ENCODE measurements around the gene AJUBA. TPM values are rescaled to one million over a fixed set of nuclear protein-coding genes. Genes with fewer than 3 reads are reported as not detected.
"Not testable (repeated sequence)": the region's sequence is repeated elsewhere in the genome, so short reads cannot be mapped to it uniquely, and the experiment has no call there.

Gene AJUBA
- total and polyA plus RNA-seq, 2 donors: 14.4 to 22.4 TPM

DNA sequence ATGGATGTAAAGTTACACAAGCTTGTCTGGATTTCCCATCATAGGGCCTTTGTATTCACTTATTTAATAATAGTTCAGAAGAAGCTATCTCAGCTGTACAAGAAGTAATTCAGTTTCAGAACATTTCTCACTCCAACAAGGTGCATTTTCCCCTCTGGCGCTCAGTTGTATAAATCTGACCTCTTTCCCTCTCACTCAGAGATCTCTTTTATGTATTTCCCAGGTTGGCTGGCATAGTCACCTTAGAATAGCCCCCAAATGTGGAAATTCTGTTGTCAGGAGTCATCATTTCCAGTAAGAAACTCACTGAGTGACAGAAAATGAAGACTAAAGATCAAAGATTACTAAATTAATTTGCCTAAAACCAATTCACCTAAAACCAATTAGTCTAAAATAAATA is 11.2 kb downstream of the AJUBA start:
- H3K9me3 ChIP-seq (ENCODE audit: control insufficient read depth in 2 of 2, insufficient read depth in 1 of 2, low read length in 1 of 2): no peaks in the 10 kb centered on the region
- no peak overlapping the region for H3K4me3 ChIP-seq (ENCODE audit: low read length in 2 of 2)
- no peak overlapping the region for H3K27ac ChIP-seq (ENCODE audit: low read depth in 1 of 2, low read length in 1 of 2)
- DNase-seq (ENCODE audit: low read depth in 6 of 9, low spot score in 9 of 9): no peak
- H3K27me3 ChIP-seq (ENCODE audit: control insufficient read depth in 2 of 2, insufficient read depth in 1 of 2, low read length in 1 of 2): no peaks in the 10 kb centered on the region
- H3K4me1 ChIP-seq (ENCODE audit: control insufficient read depth in 2 of 2, insufficient read depth in 2 of 2, low read length in 2 of 2): no peaks in the 10 kb centered on the region
- peaks cover 3 to 13% of the 10 kb centered on the region in 2 donors for H3K36me3 ChIP-seq (ENCODE audit: control insufficient read depth in 2 of 2, insufficient read depth in 2 of 2, low read length in 1 of 2)
- 98% methylated on average over 1 of the region's 1 CpG for WGBS

- H3K4me3 ChIP-seq (ENCODE audit: low read length in 2 of 2): no peak overlapping the region
- no peak overlapping the region for H3K27ac ChIP-seq (ENCODE audit: low read depth in 1 of 2, low read length in 1 of 2)
- no peaks in the 10 kb centered on the region for H3K9me3 ChIP-seq (ENCODE audit: control insufficient read depth in 2 of 2, insufficient read depth in 1 of 2, low read length in 1 of 2)
- H3K36me3 ChIP-seq (ENCODE audit: control insufficient read depth in 2 of 2, insufficient read depth in 2 of 2, low read length in 1 of 2): peaks cover 0 to 3% of the 10 kb centered on the region in 2 donors
- DNase-seq (ENCODE audit: low read depth in 6 of 9, low spot score in 9 of 9): no peak
- no peaks in the 10 kb centered on the region for H3K27me3 ChIP-seq (ENCODE audit: control insufficient read depth in 2 of 2, insufficient read depth in 1 of 2, low read length in 1 of 2)
- WGBS: 88% methylated on average over 4 of the region's 4 CpGs
- no peaks in the 10 kb centered on the region for H3K4me1 ChIP-seq (ENCODE audit: control insufficient read depth in 2 of 2, insufficient read depth in 2 of 2, low read length in 2 of 2)
Observed at GRCh38 chr14:22966783-22967269, 15.5 kb downstream of the AJUBA start.

DNA sequence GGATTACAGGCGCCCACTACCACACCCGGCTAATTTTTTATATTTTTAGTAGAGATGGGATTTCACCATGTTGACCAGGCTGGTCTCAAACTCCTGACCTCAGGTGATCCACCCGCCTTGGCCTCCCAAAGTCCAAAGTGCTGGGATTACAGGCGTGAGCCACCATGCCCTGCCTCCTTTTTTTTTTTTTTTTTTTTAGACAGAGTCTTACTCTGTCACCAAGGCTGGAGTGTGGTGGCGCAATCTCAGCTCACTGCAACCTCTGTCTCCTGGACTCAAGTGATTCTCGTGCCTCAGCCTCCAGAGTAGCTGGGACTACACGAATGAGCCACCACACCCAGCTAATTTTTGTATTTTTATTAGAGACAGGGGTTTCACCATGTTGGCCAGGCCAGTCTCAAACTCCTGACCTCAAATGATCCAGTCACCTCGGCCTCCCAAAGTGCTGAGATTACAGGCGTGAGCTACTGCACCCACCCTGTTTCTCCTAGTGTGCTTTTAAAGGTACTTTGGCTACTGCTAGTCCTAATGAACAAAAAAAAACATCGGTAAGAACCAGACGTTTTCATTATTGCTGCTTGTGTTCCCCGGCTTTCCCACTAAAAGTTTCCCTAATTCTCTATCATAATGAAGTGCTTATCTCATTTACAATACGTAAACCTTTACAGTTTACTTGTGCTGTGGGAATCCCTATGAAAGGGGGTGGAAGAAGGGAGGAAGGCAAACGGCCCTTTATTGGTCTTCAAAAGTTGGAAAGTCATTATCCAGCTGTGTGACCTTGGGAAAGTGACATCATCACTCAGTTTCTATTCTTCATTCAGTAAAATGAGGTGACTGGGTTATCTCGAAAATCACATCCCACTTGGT is 16.2 kb downstream of the AJUBA start:
- 92% methylated on average over 15 of the region's 15 CpGs for WGBS
- not testable (repeated sequence) for H3K36me3 ChIP-seq (ENCODE audit: control insufficient read depth in 2 of 2, insufficient read depth in 2 of 2, low read length in 1 of 2)

DNA sequence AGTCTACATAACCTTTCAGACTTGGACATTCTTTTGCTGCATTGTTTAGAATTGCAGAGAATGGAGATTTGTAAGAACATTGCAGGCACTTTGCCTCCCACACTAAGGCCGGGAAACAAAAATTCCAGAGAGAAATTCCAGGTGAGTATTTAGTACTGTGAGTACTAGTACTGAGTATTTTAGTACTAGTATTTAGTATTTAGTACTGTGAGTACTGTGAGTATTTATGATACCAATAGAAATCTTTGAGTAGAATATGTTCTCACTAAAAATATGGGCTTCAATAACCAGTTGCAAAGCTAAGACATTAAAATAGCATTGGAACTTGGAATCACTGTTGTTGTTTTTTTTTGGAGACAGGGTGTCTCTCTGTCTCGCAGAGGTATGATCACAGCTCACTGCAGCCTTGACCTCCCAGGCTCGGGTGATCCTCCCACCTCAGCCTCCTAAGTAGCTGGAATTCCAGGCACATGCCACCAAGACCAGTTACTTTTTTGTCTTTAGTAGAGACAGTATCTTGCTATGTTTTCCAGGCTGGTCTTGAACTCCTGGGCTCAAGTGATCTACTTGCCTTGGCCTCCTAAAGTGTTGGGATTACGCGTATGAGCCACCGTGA is 20.2 kb downstream of the AJUBA start:
- no peaks in the 10 kb centered on the region for H3K27me3 ChIP-seq (ENCODE audit: control insufficient read depth in 2 of 2, insufficient read depth in 1 of 2, low read length in 1 of 2)
- peaks cover 0 to 3% of the 10 kb centered on the region in 2 donors for H3K4me1 ChIP-seq (ENCODE audit: control insufficient read depth in 2 of 2, insufficient read depth in 2 of 2, low read length in 2 of 2)
- 98% methylated on average over 6 of the region's 6 CpGs for WGBS
- H3K9me3 ChIP-seq (ENCODE audit: control insufficient read depth in 2 of 2, insufficient read depth in 1 of 2, low read length in 1 of 2): no peaks in the 10 kb centered on the region
- no peak for DNase-seq (ENCODE audit: low read depth in 6 of 9, low spot score in 9 of 9)
- H3K4me3 ChIP-seq (ENCODE audit: low read length in 2 of 2): no peak overlapping the region
- no peak overlapping the region for H3K27ac ChIP-seq (ENCODE audit: low read depth in 1 of 2, low read length in 1 of 2)
- H3K36me3 ChIP-seq (ENCODE audit: control insufficient read depth in 2 of 2, insufficient read depth in 2 of 2, low read length in 1 of 2): no peaks in the 10 kb centered on the region

More for the DNA sequence above, 16.2 kb downstream of the AJUBA start:
- not testable (repeated sequence) for H3K4me3 ChIP-seq (ENCODE audit: low read length in 2 of 2); H3K27ac ChIP-seq (ENCODE audit: low read depth in 1 of 2, low read length in 1 of 2); H3K4me1 ChIP-seq (ENCODE audit: control insufficient read depth in 2 of 2, insufficient read depth in 2 of 2, low read length in 2 of 2); DNase-seq (ENCODE audit: low read depth in 6 of 9, low spot score in 9 of 9); H3K27me3 ChIP-seq (ENCODE audit: control insufficient read depth in 2 of 2, insufficient read depth in 1 of 2, low read length in 1 of 2); H3K9me3 ChIP-seq (ENCODE audit: control insufficient read depth in 2 of 2, insufficient read depth in 1 of 2, low read length in 1 of 2)

DNA sequence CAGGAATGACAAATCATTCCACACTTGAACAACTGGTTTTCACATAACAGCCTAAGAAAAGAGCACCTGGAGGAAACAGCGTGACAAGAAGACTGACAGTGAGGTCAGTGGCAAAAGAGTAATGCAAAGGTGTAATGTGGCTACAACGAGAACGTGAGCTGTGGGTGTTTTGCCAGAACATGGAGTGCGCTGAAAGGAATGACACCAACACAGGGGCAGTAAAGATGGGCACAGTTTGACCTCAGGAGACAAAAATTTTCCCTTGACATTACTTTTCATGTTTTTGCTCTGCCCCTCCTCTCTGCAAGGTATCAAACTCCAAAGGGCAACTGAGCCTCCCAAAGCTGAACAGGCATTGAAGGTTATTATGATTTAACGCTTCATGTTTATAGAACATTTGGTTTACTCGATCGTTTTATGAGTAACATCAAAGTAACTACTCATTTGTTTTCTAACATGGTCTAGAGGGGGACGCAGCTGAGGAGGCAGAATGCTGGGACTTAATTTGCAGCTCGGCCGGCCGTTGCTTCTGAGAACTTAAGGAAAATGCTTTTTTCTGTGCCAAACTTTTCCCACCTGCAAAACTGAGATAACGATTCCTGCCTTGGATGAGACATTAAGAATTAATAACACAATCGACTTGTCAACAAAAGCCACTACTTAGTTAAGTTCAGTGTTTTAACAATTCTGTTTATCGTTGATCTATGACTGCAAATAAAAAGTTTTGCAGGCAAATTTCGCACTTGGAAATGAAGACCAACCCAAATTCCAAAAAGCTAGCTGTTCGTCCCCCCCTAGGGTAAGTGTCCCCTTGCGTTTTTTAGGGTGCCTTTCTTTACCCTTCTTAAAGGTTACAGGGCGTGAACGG is 26.4 kb downstream of the AJUBA start:
- Histone ChIP-seq H3K4me1 (ENCODE audit: control insufficient read depth in 2 of 2, insufficient read depth in 2 of 2, low read length in 2 of 2) (peaks cover 3 to 14% of the 10 kb centered on the region in 2 donors), H3K9me3 (ENCODE audit: control insufficient read depth in 2 of 2, insufficient read depth in 1 of 2, low read length in 1 of 2) (peaks cover 0 to 4% of the 10 kb centered on the region in 2 donors), H3K36me3 (ENCODE audit: control insufficient read depth in 2 of 2, insufficient read depth in 2 of 2, low read length in 1 of 2) (peaks cover 5 to 12% of the 10 kb centered on the region in 2 donors), H3K27ac (ENCODE audit: low read depth in 1 of 2, low read length in 1 of 2) (peak overlapping the region; percentile 91 to 98), H3K4me3 (ENCODE audit: low read length in 2 of 2) (peak overlapping the region; percentile 95 to 97), H3K27me3 (ENCODE audit: control insufficient read depth in 2 of 2, insufficient read depth in 1 of 2, low read length in 1 of 2) (no peaks in the 10 kb centered on the region)
- no peak for DNase-seq (ENCODE audit: low read depth in 6 of 9, low spot score in 9 of 9)
- 41% methylated on average over 19 of the region's 19 CpGs for whole genome bisulfite sequencing

DNA sequence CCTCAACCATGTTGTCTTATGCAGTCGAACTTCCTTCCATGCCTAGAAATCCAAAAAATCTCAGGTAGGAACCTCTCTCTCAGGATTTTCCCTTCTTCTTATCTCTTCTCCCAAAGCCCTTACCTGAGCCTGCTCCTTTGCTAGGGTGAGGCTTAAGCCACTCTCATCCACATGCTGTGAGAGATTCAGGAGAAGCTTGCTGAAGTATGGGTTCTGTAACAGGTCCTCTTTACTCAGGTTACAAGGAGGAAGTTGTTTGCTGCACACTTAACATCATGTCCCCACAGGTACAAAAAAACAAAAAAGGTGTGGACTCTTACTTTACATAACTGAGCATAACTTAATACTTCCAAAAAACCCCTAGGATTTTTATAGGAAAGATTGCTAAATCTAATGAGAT is 29.9 kb downstream of the AJUBA start:
- 96% methylated on average over 1 of the region's 1 CpG for WGBS
- Histone ChIP-seq H3K4me1 (ENCODE audit: control insufficient read depth in 2 of 2, insufficient read depth in 2 of 2, low read length in 2 of 2) (peaks cover 3 to 14% of the 10 kb centered on the region in 2 donors), H3K36me3 (ENCODE audit: control insufficient read depth in 2 of 2, insufficient read depth in 2 of 2, low read length in 1 of 2) (peaks cover 10 to 30% of the 10 kb centered on the region in 2 donors), H3K27me3 (ENCODE audit: control insufficient read depth in 2 of 2, insufficient read depth in 1 of 2, low read length in 1 of 2) (no peaks in the 10 kb centered on the region), H3K9me3 (ENCODE audit: control insufficient read depth in 2 of 2, insufficient read depth in 1 of 2, low read length in 1 of 2) (peaks cover 0 to 4% of the 10 kb centered on the region in 2 donors), H3K4me3 (ENCODE audit: low read length in 2 of 2) (no peak overlapping the region), H3K27ac (ENCODE audit: low read depth in 1 of 2, low read length in 1 of 2) (no peak overlapping the region)
- no peak for DNase-seq (ENCODE audit: low read depth in 6 of 9, low spot score in 9 of 9)

DNA sequence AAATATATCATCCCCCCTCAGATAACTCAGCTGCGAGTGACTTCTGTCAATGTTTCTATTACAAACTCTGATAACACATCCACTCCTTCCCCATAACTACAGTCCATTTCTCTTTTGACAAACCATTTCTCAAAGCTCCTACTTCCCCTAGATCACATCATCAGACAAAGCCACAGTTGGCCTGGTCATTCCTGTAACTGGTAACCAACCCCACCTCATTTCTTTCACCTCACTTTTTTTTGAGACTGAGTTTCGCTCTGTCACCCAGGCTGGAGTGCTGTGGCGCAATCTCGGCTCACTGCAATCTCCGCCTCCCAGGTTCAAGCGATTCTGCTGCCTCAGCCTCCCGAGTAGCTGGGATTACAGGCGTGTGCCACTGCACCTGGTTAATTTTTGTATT is 30.6 kb downstream of the AJUBA start:
- peaks cover 12 to 36% of the 10 kb centered on the region in 2 donors for H3K36me3 ChIP-seq (ENCODE audit: control insufficient read depth in 2 of 2, insufficient read depth in 2 of 2, low read length in 1 of 2)
- H3K4me3 ChIP-seq (ENCODE audit: low read length in 2 of 2); H3K27ac ChIP-seq (ENCODE audit: low read depth in 1 of 2, low read length in 1 of 2); H3K9me3 ChIP-seq (ENCODE audit: control insufficient read depth in 2 of 2, insufficient read depth in 1 of 2, low read length in 1 of 2); H3K4me1 ChIP-seq (ENCODE audit: control insufficient read depth in 2 of 2, insufficient read depth in 2 of 2, low read length in 2 of 2); DNase-seq (ENCODE audit: low read depth in 6 of 9, low spot score in 9 of 9); H3K27me3 ChIP-seq (ENCODE audit: control insufficient read depth in 2 of 2, insufficient read depth in 1 of 2, low read length in 1 of 2): not testable (repeated sequence)
- WGBS: 96% methylated on average over 8 of the region's 8 CpGs

DNA sequence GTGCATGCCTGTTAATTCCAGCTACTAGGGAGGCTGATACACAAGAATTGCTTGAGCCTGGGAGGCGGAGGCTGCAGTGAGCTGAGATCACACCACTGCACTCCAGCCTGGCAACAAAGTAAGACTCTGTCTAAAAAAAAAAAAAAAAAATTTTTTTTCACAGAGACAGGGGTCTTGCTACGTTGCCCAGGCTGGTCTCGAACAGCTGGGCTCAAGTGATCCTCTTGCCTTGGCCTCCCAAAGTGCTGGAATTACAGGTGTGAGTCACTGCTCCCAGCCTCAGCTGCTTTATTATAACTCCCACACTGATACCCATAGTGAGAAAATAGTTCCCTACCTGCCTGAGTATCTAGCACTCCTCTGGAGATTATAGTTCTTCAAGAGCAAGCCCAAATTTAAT is 36.7 kb downstream of the AJUBA start:
- no peaks in the 10 kb centered on the region for H3K4me1 ChIP-seq (ENCODE audit: control insufficient read depth in 2 of 2, insufficient read depth in 2 of 2, low read length in 2 of 2)
- H3K27ac ChIP-seq (ENCODE audit: low read depth in 1 of 2, low read length in 1 of 2): no peak overlapping the region
- 99% methylated on average over 3 of the region's 3 CpGs for WGBS
- H3K4me3 ChIP-seq (ENCODE audit: low read length in 2 of 2): no peak overlapping the region
- no peaks in the 10 kb centered on the region for H3K9me3 ChIP-seq (ENCODE audit: control insufficient read depth in 2 of 2, insufficient read depth in 1 of 2, low read length in 1 of 2)
- no peaks in the 10 kb centered on the region for H3K27me3 ChIP-seq (ENCODE audit: control insufficient read depth in 2 of 2, insufficient read depth in 1 of 2, low read length in 1 of 2)
- H3K36me3 ChIP-seq (ENCODE audit: control insufficient read depth in 2 of 2, insufficient read depth in 2 of 2, low read length in 1 of 2): peaks cover 10 to 46% of the 10 kb centered on the region in 2 donors
- DNase-seq (ENCODE audit: low read depth in 6 of 9, low spot score in 9 of 9): no peak
